ENCODE results near the gene HOGA1.

GRCh38 chr10:97659589-97659988 lies 75.4 kb downstream of the HOGA1 start:
- no peak for TF ChIP-seq CTCF (IDR thresholded peaks at IDR 0.05; ENCODE audit: low read length)
- no peak for TF ChIP-seq EZH2phosphoT487 (IDR thresholded peaks at IDR 0.05; ENCODE audit: low read length)
- no peak for TF ChIP-seq EZH2 (optimal IDR thresholded peaks at IDR 0.05; ENCODE audit: low read depth, low read length)
